HL-60 (cell line): Measurements from ENCODE around the gene OARD1.

Source experiments
- POLR2AphosphoS5 ChIP-seq: IDR thresholded peaks from 2 replicates; pipeline ENCODE4 v1.6.1; 2012; ENCODE audit warnings: low read depth
- TF ChIP-seq, protein P1 (sequence below): IDR thresholded peaks from one replicate; pipeline ENCODE4 v1.5.1; 2011; ENCODE audit warnings: low read length, control low read depth, inconsistent platforms; ENCODE audit not compliant: insufficient read depth

DNA sequence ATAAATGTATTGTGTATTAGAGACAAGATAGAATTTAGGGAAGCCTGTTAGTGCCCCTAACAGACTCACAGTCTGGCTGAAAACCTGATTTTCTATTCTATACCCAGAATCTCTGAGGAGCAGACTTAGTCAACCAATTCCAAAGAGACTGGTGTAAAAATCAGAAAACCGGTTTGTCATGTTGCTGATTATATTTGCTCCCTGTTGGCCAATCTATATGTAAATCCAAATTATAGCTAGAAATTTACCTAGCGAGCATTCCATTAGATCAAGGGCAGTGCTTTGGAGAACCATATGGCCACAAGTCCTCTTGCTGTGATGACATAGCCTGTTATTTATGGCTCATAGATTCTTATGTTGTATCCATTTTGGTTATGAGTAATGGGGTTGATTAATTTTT, 5.4 kb upstream of the OARD1 start:
- TF ChIP-seq, protein P1, sequence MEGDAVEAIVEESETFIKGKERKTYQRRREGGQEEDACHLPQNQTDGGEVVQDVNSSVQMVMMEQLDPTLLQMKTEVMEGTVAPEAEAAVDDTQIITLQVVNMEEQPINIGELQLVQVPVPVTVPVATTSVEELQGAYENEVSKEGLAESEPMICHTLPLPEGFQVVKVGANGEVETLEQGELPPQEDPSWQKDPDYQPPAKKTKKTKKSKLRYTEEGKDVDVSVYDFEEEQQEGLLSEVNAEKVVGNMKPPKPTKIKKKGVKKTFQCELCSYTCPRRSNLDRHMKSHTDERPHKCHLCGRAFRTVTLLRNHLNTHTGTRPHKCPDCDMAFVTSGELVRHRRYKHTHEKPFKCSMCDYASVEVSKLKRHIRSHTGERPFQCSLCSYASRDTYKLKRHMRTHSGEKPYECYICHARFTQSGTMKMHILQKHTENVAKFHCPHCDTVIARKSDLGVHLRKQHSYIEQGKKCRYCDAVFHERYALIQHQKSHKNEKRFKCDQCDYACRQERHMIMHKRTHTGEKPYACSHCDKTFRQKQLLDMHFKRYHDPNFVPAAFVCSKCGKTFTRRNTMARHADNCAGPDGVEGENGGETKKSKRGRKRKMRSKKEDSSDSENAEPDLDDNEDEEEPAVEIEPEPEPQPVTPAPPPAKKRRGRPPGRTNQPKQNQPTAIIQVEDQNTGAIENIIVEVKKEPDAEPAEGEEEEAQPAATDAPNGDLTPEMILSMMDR = no peak
- no peak for TF ChIP-seq POLR2AphosphoS5
